Measurements from ENCODE around the gene CACNA2D4.

CACNA2D4 gene

GRCh38 chr12:1922075-1922709 lies 3.7 kb upstream of the CACNA2D4 start:
- no peak overlapping the region for H3K4me3 ChIP-seq (replicated peaks; ENCODE audit: insufficient read depth, low read length)
- TF ChIP-seq CTCF (IDR thresholded peaks at IDR 0.05; ENCODE audit: insufficient read depth, low read length), result no peak
- no peak for TF ChIP-seq REST (IDR thresholded peaks at IDR 0.05; ENCODE audit: insufficient replicate concordance, low read depth)
- TF ChIP-seq SPI1 (IDR thresholded peaks at IDR 0.05; ENCODE audit: borderline replicate concordance, low read depth), result no peak
- no peak for TF ChIP-seq GABPA (IDR thresholded peaks at IDR 0.05; ENCODE audit: low read depth)
- TF ChIP-seq POLR2AphosphoS5 (IDR thresholded peaks at IDR 0.05; ENCODE audit: low read depth), result no peak
- no peak for DNase-seq (ENCODE audit: low read depth in 1 of 2, low spot score in 1 of 2)
- H3K27me3 ChIP-seq (ENCODE audit: insufficient read depth, poor library complexity, severe bottlenecking), result no peaks in the 10 kb centered on the region
- H3K27ac ChIP-seq (replicated peaks), result no peak overlapping the region

- H3K27me3 ChIP-seq (ENCODE audit: insufficient read depth, poor library complexity, severe bottlenecking), result no peaks in the 10 kb centered on the region
- peak in 1 of 2 experiments; percentile 83 for DNase-seq (ENCODE audit: low read depth in 1 of 2, low spot score in 1 of 2)
- no peak overlapping the region for H3K4me3 ChIP-seq (replicated peaks; ENCODE audit: insufficient read depth, low read length)
- peak; percentile 95 for TF ChIP-seq SPI1 (IDR thresholded peaks at IDR 0.05; ENCODE audit: borderline replicate concordance, low read depth)
- no peak for TF ChIP-seq CTCF (IDR thresholded peaks at IDR 0.05; ENCODE audit: insufficient read depth, low read length)
- TF ChIP-seq POLR2AphosphoS5 (IDR thresholded peaks at IDR 0.05; ENCODE audit: low read depth), result 0 out of 2 replicates have a peak, but pooled peaks have one; percentile 29
- peak overlapping the region; percentile 64 for H3K27ac ChIP-seq (replicated peaks)
Measured at GRCh38 chr12:1920971-1921370, 2.5 kb upstream of the CACNA2D4 start.

GRCh38 chr12:1920436-1920835 lies 2.0 kb upstream of the CACNA2D4 start:
- TF ChIP-seq SPI1 (IDR thresholded peaks at IDR 0.05; ENCODE audit: borderline replicate concordance, low read depth) (no peak), POLR2AphosphoS5 (IDR thresholded peaks at IDR 0.05; ENCODE audit: low read depth) (no peak), REST (IDR thresholded peaks at IDR 0.05; ENCODE audit: insufficient replicate concordance, low read depth) (no peak)
- Histone ChIP-seq H3K27me3 (ENCODE audit: insufficient read depth, poor library complexity, severe bottlenecking) (no peaks in the 10 kb centered on the region), H3K4me3 (replicated peaks; ENCODE audit: insufficient read depth, low read length) (no peak overlapping the region), H3K27ac (replicated peaks) (peak overlapping the region; percentile 64)
- DNase-seq (ENCODE audit: low read depth in 1 of 2, low spot score in 1 of 2), result no peak

GRCh38 chr12:1919763-1920162 lies 1.3 kb upstream of the CACNA2D4 start:
- Histone ChIP-seq H3K4me3 (replicated peaks; ENCODE audit: insufficient read depth, low read length) (no peak overlapping the region), H3K27me3 (ENCODE audit: insufficient read depth, poor library complexity, severe bottlenecking) (no peaks in the 10 kb centered on the region), H3K27ac (replicated peaks) (no peak overlapping the region)
- DNase-seq (ENCODE audit: low read depth in 1 of 2, low spot score in 1 of 2), result no peak
- TF ChIP-seq REST (IDR thresholded peaks at IDR 0.05; ENCODE audit: insufficient replicate concordance, low read depth), result no peak
- TF ChIP-seq GABPA (IDR thresholded peaks at IDR 0.05; ENCODE audit: low read depth), result no peak
